ENCODE measurements around the gene C1QTNF3. TPM values are rescaled to one million over a fixed set of nuclear protein-coding genes. Genes with fewer than 3 reads are reported as not detected.
"Not testable (repeated sequence)": the region's sequence is repeated elsewhere in the genome, so short reads cannot be mapped to it uniquely, and the experiment has no call there.

C1QTNF3 gene
- total and polyA plus RNA-seq, 3 experiments from 2014 or later: 0.39 to 1.4 (median 1.4) TPM

GRCh38 chr5:34074472-34074871 lies 31.5 kb upstream of the C1QTNF3 start:
- H3K36me3 ChIP-seq (ENCODE audit: insufficient read depth, low read length); H3K27me3 Mint-ChIP-seq; H3K27ac Mint-ChIP-seq; H3K4me3 ChIP-seq (ENCODE audit: low read length); H3K36me3 Mint-ChIP-seq; DNase-seq; H3K27me3 ChIP-seq (ENCODE audit: insufficient read depth, low read length, poor library complexity, severe bottlenecking); POLR2A ChIA-PET; H3K27ac ChIP-seq (ENCODE audit: low read depth, low read length); H3K9me3 ChIP-seq (ENCODE audit: low read length); H3K4me3 Mint-ChIP-seq; H3K4me1 Mint-ChIP-seq; CTCF ChIA-PET; H3K9me3 Mint-ChIP-seq; H3K4me1 ChIP-seq (ENCODE audit: insufficient read depth, low read length): not testable (repeated sequence)

GRCh38 chr5:34074071-34074470 lies 31.1 kb upstream of the C1QTNF3 start:
- POLR2A ChIA-PET; H3K4me3 Mint-ChIP-seq; H3K27me3 Mint-ChIP-seq; H3K9me3 ChIP-seq (ENCODE audit: low read length); H3K27me3 ChIP-seq (ENCODE audit: insufficient read depth, low read length, poor library complexity, severe bottlenecking); H3K27ac Mint-ChIP-seq; H3K36me3 Mint-ChIP-seq; H3K4me1 Mint-ChIP-seq; H3K27ac ChIP-seq (ENCODE audit: low read depth, low read length); CTCF ChIA-PET; H3K4me1 ChIP-seq (ENCODE audit: insufficient read depth, low read length); H3K36me3 ChIP-seq (ENCODE audit: insufficient read depth, low read length); DNase-seq; H3K9me3 Mint-ChIP-seq; H3K4me3 ChIP-seq (ENCODE audit: low read length): not testable (repeated sequence)

GRCh38 chr5:34070626-34071025 lies 27.6 kb upstream of the C1QTNF3 start:
- H3K9me3 ChIP-seq (ENCODE audit: low read length); H3K4me3 ChIP-seq (ENCODE audit: low read length); POLR2A ChIA-PET; H3K4me3 Mint-ChIP-seq; H3K36me3 ChIP-seq (ENCODE audit: insufficient read depth, low read length); H3K27ac Mint-ChIP-seq; DNase-seq; CTCF ChIA-PET; H3K27me3 Mint-ChIP-seq; H3K27ac ChIP-seq (ENCODE audit: low read depth, low read length); H3K4me1 Mint-ChIP-seq; H3K27me3 ChIP-seq (ENCODE audit: insufficient read depth, low read length, poor library complexity, severe bottlenecking); H3K9me3 Mint-ChIP-seq; H3K4me1 ChIP-seq (ENCODE audit: insufficient read depth, low read length): not testable (repeated sequence)
- peaks cover 12 to 14% (median 14%) of the 10 kb centered on the region in 3 donors for H3K36me3 Mint-ChIP-seq

- Mint-ChIP-seq H3K27ac (no peak overlapping the region), H3K36me3 (peaks cover 35 to 54% (median 41%) of the 10 kb centered on the region in 3 donors), H3K4me1 (no peaks in the 10 kb centered on the region), H3K27me3 (no peaks in the 10 kb centered on the region), H3K4me3 (no peak overlapping the region), H3K9me3 (peaks cover 0 to 10% (median 3%) of the 10 kb centered on the region in 5 donors)
- ChIA-PET POLR2A (no interaction called here), CTCF (no interaction called here)
- DNase-seq: no peak
- Histone ChIP-seq H3K27ac (ENCODE audit: low read depth, low read length) (no peak overlapping the region), H3K4me3 (ENCODE audit: low read length) (no peak overlapping the region), H3K27me3 (ENCODE audit: insufficient read depth, low read length, poor library complexity, severe bottlenecking) (no peaks in the 10 kb centered on the region), H3K36me3 (ENCODE audit: insufficient read depth, low read length) (no peaks in the 10 kb centered on the region), H3K9me3 (ENCODE audit: low read length) (no peaks in the 10 kb centered on the region), H3K4me1 (ENCODE audit: insufficient read depth, low read length) (no peaks in the 10 kb centered on the region)
Observed at GRCh38 chr5:34064656-34065055, 21.6 kb upstream of the C1QTNF3 start.

- Mint-ChIP-seq H3K9me3 (peaks cover 0 to 7% (median 3%) of the 10 kb centered on the region in 5 donors), H3K4me1 (no peaks in the 10 kb centered on the region), H3K27me3 (no peaks in the 10 kb centered on the region), H3K4me3 (no peak overlapping the region), H3K27ac (no peak overlapping the region), H3K36me3 (peaks cover 37 to 64% (median 43%) of the 10 kb centered on the region in 3 donors)
- Histone ChIP-seq H3K4me1 (ENCODE audit: insufficient read depth, low read length) (no peaks in the 10 kb centered on the region), H3K27me3 (ENCODE audit: insufficient read depth, low read length, poor library complexity, severe bottlenecking) (no peaks in the 10 kb centered on the region), H3K36me3 (ENCODE audit: insufficient read depth, low read length) (no peaks in the 10 kb centered on the region), H3K4me3 (ENCODE audit: low read length) (no peak overlapping the region), H3K9me3 (ENCODE audit: low read length) (no peaks in the 10 kb centered on the region), H3K27ac (ENCODE audit: low read depth, low read length) (no peak overlapping the region)
- ChIA-PET CTCF (no interaction called here), POLR2A (no interaction called here)
- DNase-seq: no peak
Observed at GRCh38 chr5:34062419-34062818, 19.4 kb upstream of the C1QTNF3 start.

- Histone ChIP-seq H3K4me1 (ENCODE audit: insufficient read depth, low read length) (no peaks in the 10 kb centered on the region), H3K27ac (ENCODE audit: low read depth, low read length) (no peak overlapping the region), H3K27me3 (ENCODE audit: insufficient read depth, low read length, poor library complexity, severe bottlenecking) (no peaks in the 10 kb centered on the region), H3K4me3 (ENCODE audit: low read length) (no peak overlapping the region), H3K36me3 (ENCODE audit: insufficient read depth, low read length) (no peaks in the 10 kb centered on the region), H3K9me3 (ENCODE audit: low read length) (no peaks in the 10 kb centered on the region)
- ChIA-PET POLR2A (no interaction called here), CTCF (no interaction called here)
- no peak for DNase-seq
- no peak overlapping the region for H3K4me3 Mint-ChIP-seq
- H3K4me1 Mint-ChIP-seq: no peaks in the 10 kb centered on the region
- H3K36me3 Mint-ChIP-seq: peaks cover 34 to 59% (median 42%) of the 10 kb centered on the region in 3 donors
- peaks cover 0 to 3% (median 2%) of the 10 kb centered on the region in 5 donors for H3K9me3 Mint-ChIP-seq
- no peaks in the 10 kb centered on the region for H3K27me3 Mint-ChIP-seq
- no peak overlapping the region for H3K27ac Mint-ChIP-seq
Observed at GRCh38 chr5:34061993-34062392, 19.0 kb upstream of the C1QTNF3 start.

- no peak for DNase-seq
- Histone ChIP-seq H3K4me1 (ENCODE audit: insufficient read depth, low read length) (no peaks in the 10 kb centered on the region), H3K27me3 (ENCODE audit: insufficient read depth, low read length, poor library complexity, severe bottlenecking) (no peaks in the 10 kb centered on the region), H3K36me3 (ENCODE audit: insufficient read depth, low read length) (no peaks in the 10 kb centered on the region), H3K4me3 (ENCODE audit: low read length) (no peak overlapping the region), H3K9me3 (ENCODE audit: low read length) (no peaks in the 10 kb centered on the region), H3K27ac (ENCODE audit: low read depth, low read length) (no peak overlapping the region)
- peaks cover 29 to 44% (median 30%) of the 10 kb centered on the region in 3 donors for H3K36me3 Mint-ChIP-seq
- no peak overlapping the region for H3K27ac Mint-ChIP-seq
- CTCF ChIA-PET: no interaction called here
- no peaks in the 10 kb centered on the region for H3K27me3 Mint-ChIP-seq
- no peaks in the 10 kb centered on the region for H3K4me1 Mint-ChIP-seq
- POLR2A ChIA-PET: no interaction called here
- H3K9me3 Mint-ChIP-seq: no peaks in the 10 kb centered on the region
- no peak overlapping the region for H3K4me3 Mint-ChIP-seq
Observed at GRCh38 chr5:34059977-34060376, 17.0 kb upstream of the C1QTNF3 start.

GRCh38 chr5:34058532-34058931 lies 15.5 kb upstream of the C1QTNF3 start:
- H3K27me3 ChIP-seq (ENCODE audit: insufficient read depth, low read length, poor library complexity, severe bottlenecking): no peaks in the 10 kb centered on the region
- no peaks in the 10 kb centered on the region for H3K9me3 ChIP-seq (ENCODE audit: low read length)
- H3K4me1 ChIP-seq (ENCODE audit: insufficient read depth, low read length): no peaks in the 10 kb centered on the region
- no peaks in the 10 kb centered on the region for H3K4me1 Mint-ChIP-seq
- no peak overlapping the region for H3K4me3 ChIP-seq (ENCODE audit: low read length)
- H3K9me3 Mint-ChIP-seq: no peaks in the 10 kb centered on the region
- CTCF ChIA-PET: no interaction called here
- H3K36me3 ChIP-seq (ENCODE audit: insufficient read depth, low read length): no peaks in the 10 kb centered on the region
- POLR2A ChIA-PET: no interaction called here
- DNase-seq: no peak
- no peak overlapping the region for H3K27ac ChIP-seq (ENCODE audit: low read depth, low read length)
- H3K4me3 Mint-ChIP-seq: no peak overlapping the region
- peaks cover 19 to 37% (median 22%) of the 10 kb centered on the region in 3 donors for H3K36me3 Mint-ChIP-seq
- peak overlapping the region in 1 of 8 donors; percentile 14 for H3K27ac Mint-ChIP-seq
- no peaks in the 10 kb centered on the region for H3K27me3 Mint-ChIP-seq

GRCh38 chr5:34057569-34057968 lies 14.6 kb upstream of the C1QTNF3 start:
- no peak overlapping the region for H3K27ac Mint-ChIP-seq
- H3K4me3 Mint-ChIP-seq: no peak overlapping the region
- peaks cover 17 to 28% (median 20%) of the 10 kb centered on the region in 3 donors for H3K36me3 Mint-ChIP-seq
- CTCF ChIA-PET: no interaction called here
- no peak overlapping the region for H3K4me3 ChIP-seq (ENCODE audit: low read length)
- no peaks in the 10 kb centered on the region for H3K9me3 ChIP-seq (ENCODE audit: low read length)
- no peaks in the 10 kb centered on the region for H3K4me1 ChIP-seq (ENCODE audit: insufficient read depth, low read length)
- no peaks in the 10 kb centered on the region for H3K27me3 Mint-ChIP-seq
- no peaks in the 10 kb centered on the region for H3K9me3 Mint-ChIP-seq
- H3K4me1 Mint-ChIP-seq: no peaks in the 10 kb centered on the region
- POLR2A ChIA-PET: no interaction called here
- H3K27ac ChIP-seq (ENCODE audit: low read depth, low read length): no peak overlapping the region
- no peaks in the 10 kb centered on the region for H3K36me3 ChIP-seq (ENCODE audit: insufficient read depth, low read length)
- DNase-seq: no peak
- H3K27me3 ChIP-seq (ENCODE audit: insufficient read depth, low read length, poor library complexity, severe bottlenecking): no peaks in the 10 kb centered on the region

Data from CD8-positive, alpha-beta memory T cell (primary cell).